AG20443 (cell line): Measurements from ENCODE around the gene SCARF2.
"Not testable (repeated sequence)": the region's sequence is repeated elsewhere in the genome, so short reads cannot be mapped to it uniquely, and the experiment has no call there.

Experiments used
- DNase-seq: peaks from one replicate; pipeline ENCODE4 v3.0.0; 2012; ENCODE audit warnings: low spot score, mixed read lengths

SCARF2 gene, protein sequence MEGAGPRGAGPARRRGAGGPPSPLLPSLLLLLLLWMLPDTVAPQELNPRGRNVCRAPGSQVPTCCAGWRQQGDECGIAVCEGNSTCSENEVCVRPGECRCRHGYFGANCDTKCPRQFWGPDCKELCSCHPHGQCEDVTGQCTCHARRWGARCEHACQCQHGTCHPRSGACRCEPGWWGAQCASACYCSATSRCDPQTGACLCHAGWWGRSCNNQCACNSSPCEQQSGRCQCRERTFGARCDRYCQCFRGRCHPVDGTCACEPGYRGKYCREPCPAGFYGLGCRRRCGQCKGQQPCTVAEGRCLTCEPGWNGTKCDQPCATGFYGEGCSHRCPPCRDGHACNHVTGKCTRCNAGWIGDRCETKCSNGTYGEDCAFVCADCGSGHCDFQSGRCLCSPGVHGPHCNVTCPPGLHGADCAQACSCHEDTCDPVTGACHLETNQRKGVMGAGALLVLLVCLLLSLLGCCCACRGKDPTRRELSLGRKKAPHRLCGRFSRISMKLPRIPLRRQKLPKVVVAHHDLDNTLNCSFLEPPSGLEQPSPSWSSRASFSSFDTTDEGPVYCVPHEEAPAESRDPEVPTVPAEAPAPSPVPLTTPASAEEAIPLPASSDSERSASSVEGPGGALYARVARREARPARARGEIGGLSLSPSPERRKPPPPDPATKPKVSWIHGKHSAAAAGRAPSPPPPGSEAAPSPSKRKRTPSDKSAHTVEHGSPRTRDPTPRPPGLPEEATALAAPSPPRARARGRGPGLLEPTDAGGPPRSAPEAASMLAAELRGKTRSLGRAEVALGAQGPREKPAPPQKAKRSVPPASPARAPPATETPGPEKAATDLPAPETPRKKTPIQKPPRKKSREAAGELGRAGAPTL

DNA sequence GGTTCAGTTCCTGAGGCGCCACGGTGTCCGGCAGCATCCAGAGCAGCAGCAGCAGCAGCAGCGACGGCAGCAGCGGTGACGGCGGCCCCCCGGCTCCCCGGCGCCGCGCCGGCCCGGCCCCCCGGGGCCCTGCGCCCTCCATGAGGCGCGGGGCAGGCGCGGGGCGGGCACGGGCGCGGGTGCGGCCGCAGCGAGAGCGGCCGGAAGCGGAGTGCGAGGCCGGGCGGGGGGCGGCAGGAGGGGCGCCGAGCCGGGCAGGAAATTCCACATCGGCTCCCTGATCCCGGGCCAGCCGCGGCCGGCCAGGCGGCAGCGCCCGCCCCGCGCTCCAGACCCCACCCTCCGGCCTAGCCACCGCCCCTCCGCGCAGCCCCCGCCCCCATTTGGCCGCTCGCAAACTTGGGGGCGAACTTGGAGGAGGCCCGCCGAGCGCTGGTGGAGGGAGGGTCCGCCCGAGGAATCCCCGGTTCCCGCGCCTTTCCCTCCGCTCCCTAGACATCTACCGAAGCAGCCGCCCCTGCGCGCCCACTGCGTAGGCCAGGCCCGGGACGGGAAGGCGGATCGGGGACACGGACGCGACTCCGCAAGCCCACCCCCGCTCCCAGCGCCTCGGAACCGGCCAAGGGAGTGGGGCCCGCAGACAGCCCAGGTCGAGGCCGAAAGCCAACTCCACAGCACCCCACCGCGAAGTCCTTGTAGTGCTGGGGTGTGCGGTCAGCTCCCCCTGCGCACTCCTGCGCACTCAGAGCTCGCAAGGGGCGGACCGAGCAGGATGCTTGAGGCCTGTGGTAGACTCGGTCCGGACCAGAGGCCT lies at the start of gene SCARF2:
Gene SCARF2, minus strand, starts transcription at position 213 of the 814 bp plus-strand sequence. Its CDS starts 71 bp downstream, at position 142.
- DNase-seq: peak; percentile 96

DNA sequence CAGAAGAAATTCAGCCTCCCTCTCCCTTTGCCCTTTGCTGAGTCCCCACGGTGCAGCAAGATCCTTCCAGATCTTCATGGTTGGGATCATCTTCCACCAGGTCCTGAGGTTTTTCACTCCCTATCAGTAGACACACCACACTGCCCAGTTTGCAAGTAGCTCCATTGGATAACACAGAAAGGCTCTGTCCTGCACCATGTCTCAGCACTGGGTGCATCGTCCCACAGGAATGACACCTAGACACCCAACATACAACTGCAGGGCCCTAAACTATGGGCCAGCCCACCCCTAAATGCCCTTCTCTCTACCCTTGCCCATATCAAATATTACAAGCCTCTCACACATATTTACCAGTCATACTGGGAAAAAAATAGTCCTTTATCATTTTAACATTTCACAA lies 48.6 kb upstream of the SCARF2 start:
- peak; percentile 39 for DNase-seq

DNA sequence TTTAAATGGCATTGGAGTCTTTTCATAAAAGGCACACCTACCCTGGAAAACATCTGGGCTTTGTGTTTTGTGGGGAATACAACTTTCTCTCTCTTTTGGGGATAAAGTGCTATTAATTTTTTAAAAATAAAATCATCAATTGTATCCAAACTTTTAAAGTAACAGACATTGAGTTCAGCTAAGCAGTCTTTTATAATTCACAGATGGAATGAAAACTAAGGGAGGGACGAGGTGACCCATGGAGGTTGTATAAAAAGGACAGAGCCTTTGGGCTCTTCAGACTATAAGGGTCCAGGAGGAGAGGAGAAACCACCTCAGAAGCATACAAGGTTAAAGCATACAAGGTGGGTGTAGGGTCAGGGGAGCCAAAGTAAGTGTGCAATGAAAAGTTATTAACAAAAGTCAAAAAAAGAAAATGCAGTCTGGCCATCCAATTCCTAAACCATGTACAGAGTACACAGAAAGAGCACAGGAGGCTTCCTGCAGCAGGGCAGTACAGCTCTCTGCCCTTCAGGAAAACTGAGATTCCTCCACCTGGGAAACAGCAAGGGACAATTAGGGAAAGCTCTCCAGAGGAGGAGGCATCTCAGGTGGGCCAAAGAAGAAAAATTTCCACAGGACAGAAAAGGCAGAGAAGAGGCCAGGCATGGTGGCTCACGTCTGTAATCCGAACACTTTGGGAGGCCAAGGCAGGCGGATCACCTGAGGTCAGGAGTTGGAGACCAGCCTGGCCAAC lies 47.5 kb upstream of the SCARF2 start:
- no peak for DNase-seq

DNA sequence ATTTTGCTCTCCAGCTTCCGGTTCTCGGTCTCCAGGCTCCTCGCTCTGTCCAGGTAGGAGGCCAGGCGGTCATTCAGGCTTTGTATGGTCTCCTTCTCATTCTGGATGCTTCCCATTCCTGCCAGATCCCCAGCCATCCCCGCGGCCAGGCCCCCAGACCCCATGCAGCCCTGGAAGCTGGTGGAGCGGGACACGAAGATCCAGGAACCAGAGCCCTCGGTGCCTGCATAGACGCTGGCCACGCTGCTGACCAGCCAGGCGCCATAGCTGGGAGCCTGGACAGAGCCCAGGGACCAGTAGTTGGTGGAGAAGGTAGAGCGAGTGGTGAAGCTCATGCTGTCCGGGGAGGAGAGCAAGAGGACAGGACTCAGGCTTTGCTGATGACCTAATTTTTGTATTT lies 46.1 kb upstream of the SCARF2 start:
- DNase-seq: no peak

DNA sequence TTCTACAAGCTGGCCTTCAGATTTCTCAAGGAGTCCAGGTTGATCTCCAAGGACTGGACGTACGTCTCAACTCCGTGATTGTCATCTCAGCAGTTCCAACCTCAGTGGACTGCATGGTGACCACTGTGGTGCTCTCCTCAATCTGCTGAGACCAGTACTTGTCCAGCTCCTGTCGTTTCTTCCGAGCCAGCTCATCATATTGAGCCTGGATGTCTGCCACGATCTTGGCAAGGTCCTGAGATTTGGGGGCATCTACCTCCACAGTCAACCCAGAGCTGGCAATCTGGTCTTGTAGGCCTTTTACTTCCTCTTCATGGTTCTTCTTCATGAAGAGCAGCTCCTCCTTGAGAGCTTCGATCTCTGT lies 45.5 kb upstream of the SCARF2 start:
- DNase-seq: not testable (repeated sequence)

DNA sequence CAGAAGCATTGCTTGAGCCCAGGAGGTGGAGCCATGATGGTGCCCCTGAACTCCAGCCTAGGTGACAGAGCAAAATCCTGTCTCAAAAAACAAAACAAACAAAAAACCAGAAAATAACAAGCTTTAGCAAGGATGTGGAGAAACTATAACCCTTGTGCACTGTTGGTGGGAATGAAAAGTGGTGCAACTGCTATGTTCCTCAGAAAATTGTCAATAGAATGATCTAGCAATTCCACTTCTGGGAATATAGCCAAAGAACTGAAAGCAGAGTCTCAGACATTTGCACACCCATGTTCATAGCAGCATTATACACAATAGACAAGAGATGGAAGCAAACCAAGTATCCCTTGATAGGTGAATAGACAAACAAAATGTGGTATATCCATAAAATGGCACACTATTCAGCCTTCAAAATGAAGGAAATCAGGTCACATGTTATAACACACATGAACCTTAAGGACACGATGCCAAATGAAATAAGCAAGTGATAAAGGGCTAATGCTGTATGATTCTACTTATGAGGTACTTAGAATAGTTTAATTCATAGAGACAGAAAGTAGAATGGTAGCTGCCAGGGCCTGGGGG lies 42.1 kb upstream of the SCARF2 start:
- no peak for DNase-seq

DNA sequence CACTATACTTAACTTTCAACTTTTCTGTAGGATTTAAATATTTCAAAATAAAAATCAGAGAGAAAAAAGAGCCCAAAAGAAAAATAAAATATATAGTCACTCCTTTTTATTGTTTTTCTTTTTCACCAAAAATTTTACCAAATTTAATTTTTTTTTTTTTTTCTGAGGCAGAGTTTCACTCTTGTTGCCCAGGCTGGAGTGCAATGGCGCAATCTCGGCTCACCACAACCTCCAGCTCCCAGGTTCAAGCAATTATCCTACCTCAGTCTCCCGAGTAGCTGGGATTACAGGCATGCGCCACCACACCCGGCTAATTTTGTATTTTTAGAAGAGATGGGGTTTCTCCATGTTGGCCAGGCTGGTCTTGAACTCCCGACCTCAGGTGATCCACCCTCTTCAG lies 40.4 kb upstream of the SCARF2 start:
- not testable (repeated sequence) for DNase-seq

DNA sequence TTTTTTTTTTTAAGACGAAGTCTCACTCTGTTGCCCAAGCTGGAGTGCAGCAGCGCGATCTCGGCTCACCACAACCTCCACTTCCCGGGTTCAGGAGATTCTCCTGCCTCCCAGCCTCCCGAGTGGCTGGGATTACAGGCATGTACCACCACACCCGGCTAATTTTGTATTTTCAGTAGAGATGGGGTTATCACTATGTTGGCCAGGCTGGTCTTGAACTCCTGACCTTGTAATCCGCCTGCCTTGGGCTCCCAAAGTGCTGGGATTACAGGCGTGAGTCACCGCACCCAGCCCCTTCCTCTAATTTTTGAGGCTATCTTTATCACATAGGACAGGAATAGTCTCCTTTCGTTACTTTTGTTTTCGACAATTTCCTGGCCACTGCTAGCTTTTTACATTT lies 37.9 kb upstream of the SCARF2 start:
- not testable (repeated sequence) for DNase-seq

DNA sequence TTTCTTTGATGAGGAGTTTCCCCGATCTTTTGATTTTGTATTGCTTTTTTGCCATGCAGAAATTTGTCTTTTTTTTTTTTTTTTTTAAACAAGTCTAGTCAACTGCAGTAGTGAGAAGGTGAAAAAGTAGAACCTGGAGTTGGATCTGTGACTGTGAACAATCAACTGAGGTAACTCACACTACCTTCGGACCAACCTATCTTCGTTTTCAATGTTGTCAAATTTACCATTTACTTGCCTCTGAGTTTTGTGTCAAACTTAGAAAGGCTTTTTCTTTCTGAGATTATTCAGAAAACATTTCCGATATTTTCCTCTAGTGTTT lies 37.5 kb upstream of the SCARF2 start:
- no peak for DNase-seq

DNA sequence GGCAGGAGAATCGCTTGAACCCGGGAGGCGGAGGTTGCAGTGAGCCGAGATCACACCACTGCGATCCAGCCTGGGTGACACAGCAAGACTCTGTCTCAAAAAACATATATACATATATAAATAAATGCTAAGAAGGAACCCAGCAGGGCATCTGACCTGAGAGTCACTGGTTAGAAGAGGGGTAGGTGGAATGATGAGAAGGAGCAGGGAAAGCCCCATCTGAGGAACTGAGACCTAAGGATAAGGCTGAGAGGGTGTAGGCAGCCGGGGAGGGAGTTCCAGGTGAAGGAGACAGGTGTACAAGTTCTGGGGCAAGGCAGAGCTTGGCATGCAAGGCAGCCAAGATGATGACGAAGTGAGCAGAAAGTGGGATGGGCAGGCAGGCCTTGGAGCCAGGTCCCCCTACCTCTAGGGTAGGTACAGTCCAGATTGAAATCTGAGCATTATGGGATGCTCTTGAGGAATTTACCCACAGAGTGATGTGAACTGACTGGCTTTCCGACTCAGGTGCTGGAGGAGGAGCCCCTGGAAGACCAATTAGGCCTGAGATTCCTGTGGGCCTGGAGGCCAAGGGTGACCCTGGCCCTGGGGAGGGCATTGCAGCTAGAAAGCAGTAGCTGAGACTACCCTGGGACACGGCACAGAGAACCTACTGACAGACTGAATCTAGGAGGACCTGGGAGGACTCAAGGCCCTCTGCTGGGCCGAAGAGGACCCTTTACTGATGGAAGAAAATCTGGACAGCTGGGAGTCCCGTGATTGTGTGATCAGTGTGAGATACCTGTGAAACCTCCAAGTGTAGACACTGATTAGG lies 35.2 kb upstream of the SCARF2 start:
- DNase-seq: no peak

DNA sequence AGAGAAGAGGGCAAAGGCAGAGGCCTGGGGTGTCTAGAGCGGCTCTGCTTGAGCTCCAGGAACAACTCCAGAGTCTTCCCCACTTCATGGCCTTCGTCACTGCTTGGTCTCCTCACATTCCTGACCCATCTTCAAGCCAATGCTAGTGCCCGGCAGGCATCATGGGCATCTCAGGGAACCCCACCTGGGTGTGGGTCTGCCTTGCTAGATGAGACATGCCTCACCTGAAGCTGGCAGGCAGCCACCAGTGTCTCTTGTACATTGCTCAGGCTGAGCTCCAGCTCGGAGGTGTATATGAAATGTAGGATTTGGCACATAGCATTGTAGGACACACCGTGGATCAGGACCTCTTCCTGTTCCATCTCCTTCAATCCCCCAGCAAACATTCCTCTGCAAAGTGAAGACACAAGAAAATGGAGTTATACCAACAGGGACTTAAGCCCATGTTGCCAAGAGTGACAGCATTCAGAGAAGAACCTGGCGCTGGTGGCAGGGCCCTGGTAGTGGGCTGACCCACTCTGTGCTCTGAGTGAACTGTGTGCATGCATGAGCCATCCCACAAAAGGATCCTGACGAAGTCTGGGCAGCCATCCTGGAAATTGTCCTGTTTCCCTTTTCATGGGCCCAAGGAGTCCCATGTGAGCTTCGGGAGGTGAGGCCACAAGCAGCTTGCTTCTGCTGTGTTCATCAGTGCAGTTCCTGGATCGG lies 33.7 kb upstream of the SCARF2 start:
- DNase-seq: no peak

DNA sequence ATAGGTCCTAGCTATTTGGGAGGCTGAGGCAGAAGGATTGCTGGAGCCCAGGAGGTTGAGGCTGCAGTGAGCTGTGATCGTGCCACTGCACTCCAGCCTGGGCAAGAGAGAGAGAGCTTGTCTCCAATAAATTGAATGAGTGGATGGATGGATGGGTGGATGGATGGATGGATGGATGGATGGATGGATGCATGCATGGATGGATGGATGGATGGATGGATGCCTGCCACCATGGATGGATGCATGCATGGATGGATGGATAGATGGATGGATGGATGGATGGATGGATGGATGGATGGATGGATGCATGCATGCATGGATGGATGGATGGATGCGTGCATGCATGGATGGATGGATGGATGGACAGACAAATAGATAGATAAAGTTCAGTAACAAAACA lies 32.9 kb upstream of the SCARF2 start:
- not testable (repeated sequence) for DNase-seq

DNA sequence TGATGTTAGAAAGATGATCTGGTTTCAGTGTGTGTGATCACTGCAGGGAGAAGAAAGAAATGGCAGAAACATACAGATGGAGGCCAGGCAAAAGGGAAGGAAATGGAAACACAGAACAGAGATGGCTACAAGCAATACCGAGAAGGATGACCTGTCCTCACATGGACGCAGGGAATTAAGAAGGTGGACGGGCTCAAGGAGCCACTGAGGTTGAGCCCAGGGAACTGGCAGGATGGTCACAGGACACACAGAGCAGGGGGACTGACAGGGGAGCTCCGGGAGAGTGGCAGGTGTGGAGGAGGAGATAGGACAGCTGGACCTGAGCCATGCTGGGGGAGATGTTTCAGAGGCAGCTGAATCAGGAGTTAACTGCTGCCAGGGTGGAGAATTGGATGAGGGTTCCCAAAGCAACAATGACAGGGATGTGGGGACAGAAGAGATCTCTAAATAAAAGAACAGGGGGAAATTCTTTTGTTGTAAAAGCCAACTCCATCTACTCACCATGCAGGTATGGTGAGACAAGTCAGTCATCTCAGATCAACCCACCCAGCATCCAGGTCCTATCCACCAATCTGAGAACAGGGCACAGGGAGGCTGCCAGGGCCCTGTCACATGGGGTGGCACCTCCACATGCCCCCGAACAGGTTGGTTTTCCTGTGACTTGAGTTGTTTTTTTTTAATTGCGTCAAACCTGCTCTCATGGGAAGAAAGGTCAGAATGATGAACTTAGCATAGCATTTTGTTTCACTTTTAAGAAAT lies 31.7 kb upstream of the SCARF2 start:
- no peak for DNase-seq

DNA sequence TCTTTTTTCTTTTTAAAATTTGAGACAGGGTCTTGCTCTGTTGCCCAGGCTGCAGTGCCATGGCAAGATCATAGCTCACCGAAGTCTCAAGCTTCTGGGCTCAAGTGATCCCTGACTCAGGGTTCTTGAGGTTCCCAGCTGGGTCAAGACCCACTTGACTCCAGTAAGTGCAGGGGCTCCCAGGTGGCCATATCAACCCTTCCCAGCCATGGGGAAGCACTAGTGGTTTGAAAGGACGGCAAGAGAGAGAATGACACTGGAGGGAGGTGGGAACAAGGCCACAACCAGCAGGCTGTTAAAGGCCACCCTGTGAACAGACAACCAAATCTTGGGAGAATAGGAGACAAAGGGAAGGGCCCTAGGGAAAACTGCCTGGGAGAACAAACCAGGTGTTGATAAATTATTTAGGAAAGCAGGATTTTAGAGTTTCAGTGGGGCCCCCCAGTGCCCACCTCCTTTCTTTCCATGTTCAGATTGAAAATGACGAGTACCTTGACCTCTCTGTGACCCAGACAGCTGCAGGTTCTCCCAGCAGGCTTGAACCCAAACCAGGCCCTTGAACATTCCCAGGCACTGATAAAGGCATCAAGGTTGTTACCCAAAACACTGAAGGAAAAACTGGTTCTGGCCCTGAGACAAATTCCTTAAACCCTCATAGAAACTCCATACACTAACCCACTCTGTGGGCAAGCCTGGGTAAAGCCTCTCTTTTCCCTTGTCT lies 29.2 kb upstream of the SCARF2 start:
- no peak for DNase-seq

DNA sequence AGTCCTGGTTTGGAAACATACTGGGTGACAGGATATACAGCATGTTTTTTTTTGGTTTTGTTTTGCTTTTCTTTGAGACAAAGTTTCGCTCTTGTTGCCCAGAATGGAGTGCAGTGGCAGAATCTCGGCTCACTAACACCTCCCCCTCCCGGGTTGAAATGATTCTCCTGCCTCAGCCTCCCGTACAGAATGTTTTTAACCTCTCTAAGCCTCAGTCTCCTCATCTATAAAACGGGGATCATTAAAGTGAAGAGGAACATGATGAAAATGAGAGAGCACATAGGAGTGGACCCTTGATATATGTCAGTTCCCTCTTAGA lies 28.1 kb upstream of the SCARF2 start:
- no peak for DNase-seq

DNA sequence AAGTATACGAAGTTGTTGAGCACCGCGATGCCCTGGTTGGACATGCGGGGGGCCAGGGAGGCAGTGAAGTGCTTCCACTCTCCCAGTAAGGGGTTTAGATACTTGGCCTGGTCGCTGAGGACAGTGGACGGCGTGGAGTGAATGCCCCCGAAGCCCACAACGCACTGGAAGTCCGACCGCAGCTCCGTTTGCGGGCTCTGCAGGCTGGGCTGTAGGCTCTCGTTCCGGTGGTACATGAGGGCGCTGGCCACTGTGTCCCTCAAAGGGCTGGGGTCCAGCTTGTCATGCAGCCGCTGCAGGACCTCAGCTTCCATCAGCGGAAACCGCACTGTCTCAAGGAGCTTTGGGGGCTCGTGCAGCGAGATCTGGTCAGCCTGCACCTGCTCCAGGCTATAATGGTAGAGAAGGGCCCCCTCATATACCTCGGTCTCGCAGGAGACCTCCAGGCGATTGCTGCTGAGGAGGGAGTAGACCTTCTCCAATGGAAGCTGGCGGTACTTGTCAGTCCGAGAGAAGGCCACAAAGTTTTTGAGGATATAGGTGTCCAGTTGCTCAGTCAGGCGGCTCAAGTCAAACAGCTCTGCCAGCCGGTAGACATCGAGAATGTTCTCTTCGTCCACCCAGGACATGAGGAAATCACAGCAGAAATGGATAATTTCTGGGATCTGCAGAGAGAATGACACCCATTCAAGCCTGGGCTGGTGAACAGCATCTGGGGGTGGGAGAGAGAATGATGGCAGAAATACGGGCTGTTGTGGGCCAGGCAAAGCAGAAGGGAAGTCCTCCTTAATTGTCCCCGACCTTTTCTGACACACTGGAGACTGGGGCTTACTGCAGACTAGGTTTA lies 27.5 kb upstream of the SCARF2 start:
- DNase-seq: no peak

DNA sequence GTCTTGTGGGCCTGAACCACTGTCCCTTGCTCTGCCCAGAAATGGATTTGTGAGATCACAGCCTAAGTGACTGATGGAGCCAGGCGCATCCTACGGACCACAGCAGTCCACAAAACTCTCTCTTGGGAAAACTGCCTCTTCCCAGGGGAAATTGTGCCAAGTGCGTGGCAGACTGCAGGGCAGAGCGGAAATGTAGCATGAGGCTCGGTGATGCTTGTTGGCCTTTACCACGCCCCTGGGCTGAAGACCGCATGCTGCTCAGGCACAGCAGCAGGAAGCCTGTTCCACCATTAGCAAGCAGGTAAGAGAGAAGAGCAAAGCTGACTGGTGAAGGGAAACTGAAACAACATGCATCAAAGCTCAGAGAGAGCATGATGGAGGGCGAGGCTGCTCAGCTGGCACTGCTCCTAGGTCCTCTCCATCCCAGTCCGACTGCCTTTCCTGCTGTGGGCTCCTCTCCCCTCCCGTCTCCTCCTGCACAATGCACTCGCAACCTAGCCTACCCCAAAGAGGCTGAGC lies 26.5 kb upstream of the SCARF2 start:
- DNase-seq: no peak
